GM23248 (cell line): ENCODE measurements around the gene PNMT. TPM values are rescaled to one million over a fixed set of nuclear protein-coding genes. Genes with fewer than 3 reads are reported as not detected.

Source experiments
- DNase-seq: peaks from one replicate; pipeline ENCODE4 v3.0.0-alpha.2; 2015
- H2AFZ ChIP-seq: fragments of 200-600 bp; sonication (generic); 2 replicates; pipeline ENCODE4 v1.6.1; 2016; ENCODE audit warnings: antibody characterized with exemption
- H3F3A ChIP-seq: fragments of 200-600 bp; sonication (generic); 2 replicates; pipeline ENCODE4 v1.6.1; 2016; ENCODE audit warnings: mild to moderate bottlenecking, antibody characterized with exemption, mixed run types; ENCODE audit not compliant: insufficient read depth
- H3K27ac ChIP-seq: fragments of 200-600 bp; sonication (generic); 2 replicates; pipeline ENCODE4 v1.5.1; 2016; ENCODE audit warnings: mild to moderate bottlenecking
- H3K27me3 ChIP-seq: fragments of 200-600 bp; sonication (generic); replicated peaks from 2 replicates; pipeline ENCODE4 v1.6.1; 2016; ENCODE audit warnings: mild to moderate bottlenecking; ENCODE audit not compliant: insufficient read depth
- H3K36me3 ChIP-seq: fragments of 200-600 bp; sonication (generic); 2 replicates; pipeline ENCODE4 v1.6.1; 2016; ENCODE audit warnings: low read depth, mild to moderate bottlenecking
- H3K4me1 ChIP-seq: fragments of 200-600 bp; sonication (generic); 2 replicates; pipeline ENCODE4 v1.6.1; 2016; ENCODE audit warnings: mild to moderate bottlenecking; ENCODE audit not compliant: insufficient read depth
- H3K4me2 ChIP-seq: fragments of 200-600 bp; sonication (generic); one replicate; pipeline ENCODE4 v1.6.1; 2016; ENCODE audit warnings: mild to moderate bottlenecking; ENCODE audit not compliant: unreplicated experiment
- H3K4me3 ChIP-seq: fragments of 200-600 bp; sonication (generic); 2 replicates; pipeline ENCODE4 v1.5.1; 2016; ENCODE audit warnings: mild to moderate bottlenecking
- H3K79me2 ChIP-seq: fragments of 200-600 bp; sonication (generic); 2 replicates; pipeline ENCODE4 v1.6.1; 2016; ENCODE audit warnings: mild to moderate bottlenecking; ENCODE audit not compliant: insufficient read depth
- H3K9ac ChIP-seq: fragments of 200-600 bp; sonication (generic); 2 replicates; pipeline ENCODE4 v1.6.1; 2016; ENCODE audit warnings: mild to moderate bottlenecking
- H3K9me2 ChIP-seq: fragments of 200-600 bp; sonication (generic); 2 replicates; pipeline ENCODE4 v1.6.1; 2016; ENCODE audit warnings: mixed run types, mild to moderate bottlenecking, moderate library complexity; ENCODE audit not compliant: insufficient read depth
- H3K9me3 ChIP-seq: fragments of 200-600 bp; sonication (generic); one replicate; pipeline ENCODE4 v1.6.1; 2017; ENCODE audit warnings: low read depth
- H4K20me1 ChIP-seq: fragments of 200-600 bp; sonication (generic); 2 replicates; pipeline ENCODE4 v1.6.0; 2016; ENCODE audit not compliant: insufficient read depth
- EZH2 ChIP-seq: fragments of 200-600 bp; sonication (generic); IDR thresholded peaks from 2 replicates; pipeline ENCODE4 v1.6.1; 2018; ENCODE audit warnings: antibody characterized with exemption, mild to moderate bottlenecking; ENCODE audit not compliant: insufficient read depth, poor library complexity, severe bottlenecking
- EZH2phosphoT487 ChIP-seq: fragments of 200-600 bp; sonication (generic); IDR thresholded peaks from 2 replicates; pipeline ENCODE4 v1.6.1; 2018; ENCODE audit warnings: antibody characterized with exemption, moderate library complexity, mild to moderate bottlenecking, low read depth; ENCODE audit not compliant: insufficient read depth
- WGBS, 2 experiments: methylation state at CpG; one replicate each; pipeline ENCODE4 v1.1.6; 2015 to 2017; ENCODE audit warnings: low lambda C conversion rate in 2 of 2, low coverage in 1 of 2; ENCODE audit errors: missing lambda C conversion rate in 2 of 2; 5-methylcytosine and 5-hydroxymethylcytosine counted together
- in situ Hi-C: fragments of 300-500 bp; cut with MboI; formaldehyde crosslinking; loops from 2 replicates; pipeline ENCODE4 v1.15.0; 2020
- polyA plus RNA-seq: library from polyadenylated mRNA; unstranded; fragments of >200 nt; fragmentation: Nextera tagmentation; extraction: Ambion mirVana; gene quantifications from 2 replicates; pipeline ENCODE4 v1.2.1, GENCODE V29; 2016
- total RNA-seq: library from RNA; depleted of rRNA; stranded (reverse); fragments of >200 nt; shearing (Covaris generic); gene quantifications from 2 replicates; pipeline ENCODE4 v1.2.3, GENCODE V29; 2014

Gene PNMT
- total and polyA plus RNA-seq, 2 experiments from 2014 or later: not detected

- no peaks in the 10 kb centered on the region for H3K4me1 ChIP-seq
- H3K9me2 ChIP-seq: no peaks in the 10 kb centered on the region
- H2AFZ ChIP-seq: no peak overlapping the region
- H3K27ac ChIP-seq: no peak overlapping the region
- WGBS, 2 experiments: 47 to 57% methylated on average over 4 of the region's 5 CpGs
- no peaks in the 10 kb centered on the region for H3K9me3 ChIP-seq
- H3K27me3 ChIP-seq: peaks cover 40% of the 10 kb centered on the region
- no peak overlapping the region for H3K9ac ChIP-seq
- no peaks in the 10 kb centered on the region for H4K20me1 ChIP-seq
- H3K4me2 ChIP-seq: no peak overlapping the region
- no peak for TF ChIP-seq EZH2
- no peak for TF ChIP-seq EZH2phosphoT487
- H3K79me2 ChIP-seq: no peaks in the 10 kb centered on the region
- DNase-seq: no peak
- no peaks in the 10 kb centered on the region for H3K36me3 ChIP-seq
- in situ Hi-C loops: loop anchor here (10.0 kb wide), 1 partner anchor 130 kb away; no protein-coding TSS in a partner anchor
- H3K4me3 ChIP-seq: no peak overlapping the region
- peaks cover 7% of the 10 kb centered on the region; the same call in 1 of the 2 replicates for H3F3A ChIP-seq
Measured at GRCh38 chr17:39625198-39625785, 43.0 kb upstream of the PNMT start.

- peak within 1 kb of the TSS; percentile 56 for H3K4me3 ChIP-seq
- H3K9me3 ChIP-seq: no peaks in the 10 kb centered on the region
- H4K20me1 ChIP-seq: no peaks in the 10 kb centered on the region
- DNase-seq: peak; percentile 24
- peak within 1 kb of the TSS; percentile 72 for H3K4me2 ChIP-seq
- in situ Hi-C loops: loop anchor here (10.0 kb wide), 1 partner anchor 128 kb away; no protein-coding TSS in a partner anchor
- H3K79me2 ChIP-seq: no peaks in the 10 kb centered on the region
- H3K4me1 ChIP-seq: no peaks in the 10 kb centered on the region
- H2AFZ ChIP-seq: peak within 1 kb of the TSS; percentile 38; the same call in 1 of the 2 replicates
- no peaks in the 10 kb centered on the region for H3K9me2 ChIP-seq
- no peak within 1 kb of the TSS for H3K27ac ChIP-seq
- no peak within 1 kb of the TSS for H3K9ac ChIP-seq
- H3K36me3 ChIP-seq: no peaks in the 10 kb centered on the region
- H3K27me3 ChIP-seq: peaks cover 40% of the 10 kb centered on the region
- peaks cover 7% of the 10 kb centered on the region; the same call in 1 of the 2 replicates for H3F3A ChIP-seq
- 4 to 8% methylated on average over 22 to 29 of the region's 29 CpGs for WGBS, 2 experiments
- TF ChIP-seq EZH2 (peak; percentile 74), EZH2phosphoT487 (0 out of 2 replicates have a peak, but pooled peaks have one; percentile 20)
Measured at GRCh38 chr17:39626171-39627046, 41.8 kb upstream of the PNMT start, which contains the start of gene PPP1R1B. Gene PPP1R1B (plus strand): TSS chr17:39626952. CDS start chr17:39627393, 441 bp downstream.

DNA sequence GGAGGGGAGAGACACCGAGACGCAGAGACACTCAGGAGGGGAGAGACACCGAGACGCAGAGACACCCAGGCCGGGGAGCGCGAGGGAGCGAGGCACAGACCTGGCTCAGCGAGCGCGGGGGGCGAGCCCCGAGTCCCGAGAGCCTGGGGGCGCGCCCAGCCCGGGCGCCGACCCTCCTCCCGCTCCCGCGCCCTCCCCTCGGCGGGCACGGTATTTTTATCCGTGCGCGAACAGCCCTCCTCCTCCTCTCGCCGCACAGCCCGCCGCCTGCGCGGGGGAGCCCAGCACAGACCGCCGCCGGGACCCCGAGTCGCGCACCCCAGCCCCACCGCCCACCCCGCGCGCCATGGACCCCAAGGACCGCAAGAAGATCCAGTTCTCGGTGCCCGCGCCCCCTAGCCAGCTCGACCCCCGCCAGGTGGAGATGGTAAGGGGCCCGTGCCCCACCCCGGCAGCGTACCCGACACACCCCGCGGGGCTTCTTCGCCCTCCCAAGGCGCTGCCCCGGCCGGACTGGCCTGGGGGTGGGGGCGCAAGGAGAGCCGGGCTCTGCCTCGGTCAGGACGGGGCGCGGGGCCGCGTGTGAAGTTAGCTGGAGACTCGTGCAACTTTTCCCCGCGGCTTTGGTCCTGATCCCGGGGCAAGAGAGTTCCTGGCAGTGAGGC is 41.1 kb upstream of the PNMT start:
- peak overlapping the region; percentile 72 for H3K4me2 ChIP-seq
- H3K9me2 ChIP-seq: no peaks in the 10 kb centered on the region
- peak overlapping the region; percentile 38; the same call in 1 of the 2 replicates for H2AFZ ChIP-seq
- TF ChIP-seq EZH2 (no peak), EZH2phosphoT487 (no peak)
- WGBS, 2 experiments: 1 to 10% methylated on average over 26 to 51 of the region's 72 CpGs
- in situ Hi-C loops: loop anchor here (10.0 kb wide), 1 partner anchor 128 kb away; no protein-coding TSS in a partner anchor
- H3K79me2 ChIP-seq: no peaks in the 10 kb centered on the region
- no peak overlapping the region for H3K27ac ChIP-seq
- H3K4me3 ChIP-seq: peak overlapping the region; percentile 56
- DNase-seq: no peak
- peaks cover 44% of the 10 kb centered on the region for H3K27me3 ChIP-seq
- H3F3A ChIP-seq: peaks cover 5% of the 10 kb centered on the region; the same call in 1 of the 2 replicates
- no peaks in the 10 kb centered on the region for H3K9me3 ChIP-seq
- H4K20me1 ChIP-seq: no peaks in the 10 kb centered on the region
- no peaks in the 10 kb centered on the region for H3K36me3 ChIP-seq
- H3K4me1 ChIP-seq: no peaks in the 10 kb centered on the region
- no peak overlapping the region for H3K9ac ChIP-seq
